H1 (cell line): Measurements from ENCODE around the gene MAP4K4. TPM values are rescaled to one million over a fixed set of nuclear protein-coding genes. Genes with fewer than 3 reads are reported as not detected.

Experiments
- polyA plus RNA-seq, 7 experiments: library from polyadenylated mRNA; depleted of rRNA in 3 of 7; stranded (reverse) in 5 of 7; unstranded in 2 of 7; fragments of >200 nt in 5 of 7; fragments of 200-250 nt in 2 of 7; gene quantifications; 1 replicate in 5 of 7; 2 replicates in 1 of 7; 4 replicates in 1 of 7; pipeline versions ENCODE4 v1.2.1 to v1.2.3, GENCODE V29; 2011 to 2013; ENCODE audit warnings: missing spikeins in 2 of 7, mixed read lengths in 2 of 7
- total RNA-seq: library from RNA; stranded (reverse); fragmentation: NEBNext Ultra II Directional; extraction: Animal tissue kit (Norgen Biotek cat#: 25700); gene quantifications from 2 replicates; pipeline ENCODE4 v1.2.1, GENCODE V29; 2021
- TF ChIP-seq, protein P1 (sequence below): IDR thresholded peaks from 2 replicates; pipeline ENCODE4 v1.6.1; 2011; ENCODE audit warnings: low read length, improper control_type of control experiment

The MAP4K4 gene
- total and polyA plus RNA-seq, 2 of the 8 experiments (the other 6 are each of a cell fraction or from before 2014, with no cell fraction given), result 53.2 to 138 TPM

DNA sequence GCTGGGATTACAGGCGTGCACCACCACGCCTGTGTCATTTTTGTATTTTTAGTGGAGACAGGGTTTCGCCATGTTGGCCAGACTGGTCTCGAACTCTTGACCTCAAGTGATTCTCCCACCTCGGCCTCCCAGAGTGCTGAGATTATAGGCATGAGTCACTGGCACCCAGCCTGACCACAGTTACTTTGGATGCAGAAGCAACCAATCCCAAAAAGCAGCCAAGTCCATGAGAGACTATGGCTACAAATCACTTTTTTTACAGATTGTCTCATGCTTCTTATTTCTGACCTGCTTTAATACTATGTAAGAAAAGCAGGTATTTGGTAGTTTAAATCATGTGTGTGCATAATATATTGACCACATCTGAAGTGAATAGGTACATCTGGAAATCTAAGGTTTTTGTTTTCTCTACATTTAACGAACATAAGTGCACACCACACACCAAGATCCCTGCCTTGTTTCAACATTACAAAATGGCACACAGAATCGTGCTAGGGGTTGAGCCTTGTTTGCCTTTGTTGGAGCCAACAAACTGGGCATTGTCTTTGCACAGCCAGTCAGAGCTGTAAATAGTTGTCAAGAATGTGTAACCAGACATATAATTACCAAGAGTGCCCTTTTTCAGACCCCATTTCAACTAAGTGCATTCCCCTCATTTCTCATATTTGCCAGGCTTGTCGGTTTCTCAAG, 18.3 kb upstream of the MAP4K4 start (continued):
- TF ChIP-seq, protein P1, sequence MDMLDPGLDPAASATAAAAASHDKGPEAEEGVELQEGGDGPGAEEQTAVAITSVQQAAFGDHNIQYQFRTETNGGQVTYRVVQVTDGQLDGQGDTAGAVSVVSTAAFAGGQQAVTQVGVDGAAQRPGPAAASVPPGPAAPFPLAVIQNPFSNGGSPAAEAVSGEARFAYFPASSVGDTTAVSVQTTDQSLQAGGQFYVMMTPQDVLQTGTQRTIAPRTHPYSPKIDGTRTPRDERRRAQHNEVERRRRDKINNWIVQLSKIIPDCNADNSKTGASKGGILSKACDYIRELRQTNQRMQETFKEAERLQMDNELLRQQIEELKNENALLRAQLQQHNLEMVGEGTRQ, result no peak
